CD1c-positive myeloid dendritic cell (primary cell): ENCODE data around the gene MRNIP.

Experiments
- DNase-seq: peaks from one replicate; pipeline ENCODE4 v3.0.0-alpha.2; 2016; ENCODE audit errors: extremely low spot score

Gene MRNIP

DNA sequence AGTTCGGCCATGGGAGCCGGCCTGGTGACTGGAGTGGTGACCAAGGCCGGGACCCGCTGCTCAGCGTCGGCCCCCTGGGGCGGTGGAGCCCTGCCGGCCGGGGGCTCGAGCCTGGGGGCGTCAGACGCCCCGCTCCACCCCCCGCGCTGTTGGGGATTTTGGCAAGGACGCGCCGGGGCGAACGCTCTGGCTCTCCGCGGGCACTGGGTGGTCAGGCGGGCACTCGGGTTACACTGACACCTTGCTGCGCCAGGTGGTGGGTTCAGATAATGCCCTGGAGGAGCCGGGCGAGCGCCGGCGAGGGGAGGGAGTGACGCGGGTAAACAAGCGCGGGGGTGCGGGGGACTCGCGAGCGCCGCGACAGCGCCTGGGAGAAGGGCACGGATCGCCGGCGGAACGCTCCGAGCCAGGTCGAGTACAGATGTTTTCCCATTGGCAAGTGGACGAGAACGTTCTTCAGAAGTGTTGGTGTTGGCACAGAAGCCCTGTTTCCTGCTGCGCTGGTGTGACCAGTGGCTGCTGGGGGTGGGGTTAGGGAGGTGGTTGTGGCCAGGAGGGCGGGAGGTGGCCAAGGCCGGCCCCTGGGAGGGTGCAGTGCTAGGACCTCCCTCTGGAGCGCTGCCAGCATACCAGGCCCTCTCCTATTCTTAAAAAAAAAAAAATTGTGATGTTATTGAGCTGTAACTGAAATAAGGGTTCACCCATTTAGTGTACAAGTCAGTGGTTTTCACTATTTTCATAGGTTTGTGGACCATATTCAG, 37.1 kb downstream of the MRNIP start:
- peak; percentile 89 for DNase-seq

DNA sequence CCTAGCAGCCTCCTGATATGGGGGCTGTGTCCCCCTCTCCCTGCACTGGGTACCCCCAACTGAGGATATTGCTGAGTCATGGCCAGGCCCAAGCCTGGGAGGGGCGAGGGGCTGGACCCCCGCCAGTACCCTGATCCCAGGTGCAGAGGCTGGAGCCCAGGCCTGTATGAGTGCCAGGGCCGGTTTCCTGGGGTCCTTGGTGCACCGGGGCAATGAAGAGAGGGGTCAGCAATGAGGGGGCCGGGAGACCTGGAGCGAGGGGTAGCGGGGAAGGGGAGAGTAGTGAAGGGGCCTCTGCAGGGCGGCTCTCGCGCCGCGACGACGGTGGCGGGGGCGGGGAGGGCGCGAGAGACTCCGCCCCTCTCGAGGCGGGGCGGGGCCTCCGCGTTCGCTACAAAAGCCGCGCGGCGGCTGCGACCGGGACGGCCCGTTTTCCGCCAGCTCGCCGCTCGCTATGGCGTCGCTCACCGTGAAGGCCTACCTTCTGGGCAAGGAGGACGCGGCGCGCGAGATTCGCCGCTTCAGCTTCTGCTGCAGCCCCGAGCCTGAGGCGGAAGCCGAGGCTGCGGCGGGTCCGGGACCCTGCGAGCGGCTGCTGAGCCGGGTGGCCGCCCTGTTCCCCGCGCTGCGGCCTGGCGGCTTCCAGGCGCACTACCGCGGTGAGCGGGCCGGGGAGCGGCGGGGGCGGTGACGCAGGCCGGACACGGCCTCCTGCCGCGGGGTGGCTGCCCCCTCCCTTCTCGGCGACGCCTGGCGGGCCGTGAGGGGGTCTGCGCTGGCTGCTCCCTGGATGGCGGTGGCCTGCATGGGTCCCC, 37.9 kb downstream of the MRNIP start, which contains the start of gene SQSTM1:
Gene SQSTM1 (plus strand): TSS at position 423 of the 815 bp plus-strand sequence. CDS start 32 bp downstream, at position 455.
- DNase-seq, result peak; percentile 94

DNA sequence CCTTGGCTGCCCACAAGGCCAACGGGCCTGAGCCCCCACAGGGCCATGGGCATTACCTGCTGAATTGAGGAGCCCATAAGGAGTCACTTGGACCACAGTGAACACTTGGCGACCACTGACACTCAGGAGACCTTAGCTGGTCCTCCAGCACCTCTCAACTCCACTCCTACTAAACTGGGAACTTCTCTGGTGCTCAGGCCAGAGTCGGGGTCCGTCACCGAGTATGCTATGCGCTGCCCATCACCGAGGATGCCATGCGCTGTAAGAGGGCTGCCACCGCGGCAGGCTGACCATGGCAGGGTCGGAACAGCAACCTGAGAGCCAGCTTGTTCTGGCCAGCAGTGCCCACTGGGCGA, 38.5 kb downstream of the MRNIP start:
- no peak for DNase-seq

DNA sequence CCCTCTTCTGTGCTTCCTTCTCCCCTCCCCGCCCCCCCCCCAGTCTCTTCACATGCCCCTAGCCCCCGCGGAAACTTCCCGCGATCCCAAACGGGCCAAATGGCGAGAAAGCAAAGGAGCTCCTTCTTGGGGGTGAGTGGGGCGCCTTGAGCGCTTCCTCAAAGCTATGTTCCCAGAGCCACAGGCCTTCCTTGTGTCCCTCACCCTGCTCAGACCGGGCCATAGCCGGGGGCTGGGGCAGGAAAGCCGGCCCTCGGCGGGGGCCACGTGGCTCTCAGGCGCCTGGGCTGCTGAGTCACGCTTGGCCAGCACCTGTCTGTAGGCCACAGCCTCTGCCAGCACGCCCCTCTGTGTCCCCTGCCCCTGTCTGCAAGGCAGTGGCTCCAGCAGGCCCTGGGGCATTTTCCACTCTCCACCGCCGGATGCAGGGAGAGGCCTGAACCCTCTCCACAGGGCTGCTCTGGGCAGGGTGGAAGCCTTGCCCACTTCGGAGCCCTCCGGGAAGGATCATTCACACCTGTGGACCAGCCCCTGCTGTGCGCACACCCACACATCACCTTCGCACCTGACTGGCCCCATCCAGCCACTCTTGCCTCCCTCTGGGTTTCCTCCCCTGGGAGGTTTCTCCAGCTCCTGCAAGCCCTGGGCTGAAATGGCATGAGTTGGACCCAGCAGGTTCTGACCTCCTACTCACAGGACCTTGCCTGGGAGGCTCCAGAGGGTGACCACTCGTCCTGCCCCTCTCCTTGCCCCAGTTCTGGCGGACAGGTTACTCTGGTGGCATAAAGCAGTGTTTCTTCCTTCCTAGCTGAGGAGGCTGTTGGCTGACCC, 39.1 kb downstream of the MRNIP start:
- DNase-seq, result peak; percentile 75

DNA sequence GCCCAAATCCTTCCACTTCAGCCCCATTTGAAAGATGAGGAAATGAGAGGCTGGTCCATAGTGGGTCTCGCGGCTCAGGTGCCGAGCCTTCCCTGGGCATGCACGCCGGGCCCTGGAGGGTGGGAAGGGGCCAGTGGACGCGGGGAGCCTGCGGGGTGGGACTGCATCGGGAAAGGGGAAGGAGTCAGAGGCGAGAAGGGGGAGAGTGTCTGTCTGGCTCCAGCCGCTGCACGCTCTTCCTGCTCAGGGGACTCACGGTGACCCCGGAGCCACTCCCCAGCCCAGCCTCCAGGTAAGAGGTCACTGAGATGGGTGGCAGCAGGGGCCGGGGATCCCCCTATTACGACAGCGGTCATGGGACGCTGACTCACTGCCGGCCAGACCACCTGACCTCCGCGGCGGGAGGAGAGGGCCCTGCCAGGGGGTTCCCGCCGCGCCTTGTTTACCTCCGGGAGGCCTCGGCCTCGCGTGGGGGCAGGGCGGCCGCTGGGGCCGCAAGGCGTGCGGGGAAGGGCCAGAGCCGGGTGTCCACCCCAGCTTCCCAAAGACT, 39.8 kb downstream of the MRNIP start:
- peak; percentile 96 for DNase-seq

DNA sequence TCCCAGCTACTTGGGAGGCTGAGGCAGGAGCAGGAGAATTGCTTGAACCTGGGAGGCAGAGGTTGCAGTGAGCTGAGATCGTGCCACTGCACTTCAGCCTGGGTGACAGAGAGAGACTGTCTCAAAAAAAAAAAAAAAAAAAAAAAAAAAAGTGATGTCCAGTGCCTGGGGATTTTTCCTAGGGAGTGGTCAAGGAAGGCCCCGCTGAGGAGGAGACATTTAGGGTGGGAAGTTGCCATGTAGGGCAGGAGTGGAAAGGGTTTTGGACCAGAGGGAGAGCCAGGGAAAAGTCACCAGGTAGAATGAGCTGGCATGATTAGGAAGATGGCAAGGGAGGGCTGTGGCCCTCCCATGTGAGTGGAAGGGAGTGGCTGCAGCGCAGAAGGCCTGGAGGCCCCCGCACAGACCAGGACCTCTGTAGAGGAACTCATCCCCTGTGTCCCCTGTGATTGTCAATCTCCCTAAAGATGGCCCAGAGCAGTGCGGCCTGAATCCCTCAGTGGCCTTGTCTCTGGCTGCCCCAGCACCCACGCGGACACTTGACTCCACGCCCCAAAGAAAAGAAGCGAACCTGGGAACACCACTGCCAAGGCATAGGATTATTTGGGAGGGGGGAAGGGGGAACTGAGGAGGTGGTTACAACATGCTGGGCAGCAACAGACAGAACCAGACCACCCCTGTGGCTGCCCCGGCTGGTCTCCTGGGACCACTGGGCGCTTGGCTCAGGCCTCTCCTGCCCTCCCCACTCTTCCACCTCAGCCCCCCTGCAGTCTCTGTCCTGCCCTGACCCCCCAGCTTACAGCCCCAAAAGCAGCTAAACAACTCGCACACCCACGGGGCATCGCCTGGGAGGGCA, 40.5 kb downstream of the MRNIP start:
- no peak for DNase-seq

DNA sequence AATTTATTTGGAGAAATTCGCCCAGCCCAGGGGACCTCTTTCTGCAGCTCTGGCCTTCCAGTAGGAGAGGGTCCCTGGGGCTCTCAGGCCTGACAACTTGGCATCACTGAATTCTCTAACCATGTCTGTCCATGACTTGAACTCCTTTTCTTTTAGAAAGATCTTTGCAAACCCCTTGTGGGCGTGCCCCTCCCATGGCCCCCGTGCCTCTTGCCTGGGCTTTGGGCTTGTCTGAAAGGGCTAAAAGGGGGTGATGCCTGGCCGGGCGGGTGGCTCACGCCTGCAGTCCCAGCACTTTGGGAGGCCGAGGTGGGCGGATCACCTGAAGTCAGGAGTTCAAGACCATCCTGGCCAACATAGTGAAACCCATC, 41.2 kb downstream of the MRNIP start:
- DNase-seq, result no peak

DNA sequence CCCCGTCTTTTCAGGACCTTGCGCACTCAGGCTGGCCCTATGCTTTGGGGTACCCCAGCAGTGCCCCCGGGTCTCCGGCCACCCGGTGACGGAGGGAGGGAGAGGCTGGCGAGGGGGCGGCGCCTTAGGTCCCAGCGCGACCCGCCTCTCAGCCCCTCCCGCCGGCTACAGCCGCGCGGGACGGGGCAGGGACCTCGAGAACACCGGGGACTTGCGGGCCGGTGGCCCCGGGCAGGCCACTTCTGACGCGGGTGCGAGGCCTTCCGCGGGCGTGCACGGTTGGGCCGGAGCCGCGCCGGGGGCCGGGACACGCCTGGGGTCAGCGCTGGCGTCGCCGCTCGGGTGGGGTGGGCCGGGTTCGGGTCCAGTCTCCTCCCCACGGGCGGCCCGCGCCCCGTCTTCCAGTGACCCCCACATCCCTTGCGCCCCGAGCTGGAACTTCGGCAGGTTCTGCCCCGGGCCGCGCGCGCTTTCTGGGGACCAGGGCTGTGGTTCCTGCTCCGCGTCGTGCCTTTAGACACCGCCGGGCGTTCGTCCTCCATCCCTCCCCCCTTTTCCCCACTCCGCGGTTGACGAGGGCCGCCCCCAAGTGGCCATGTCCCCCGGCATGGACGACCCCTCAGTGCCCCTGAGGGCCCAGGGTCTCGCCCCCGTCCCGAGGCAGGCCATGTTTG, 41.7 kb downstream of the MRNIP start:
- DNase-seq, result no peak

DNA sequence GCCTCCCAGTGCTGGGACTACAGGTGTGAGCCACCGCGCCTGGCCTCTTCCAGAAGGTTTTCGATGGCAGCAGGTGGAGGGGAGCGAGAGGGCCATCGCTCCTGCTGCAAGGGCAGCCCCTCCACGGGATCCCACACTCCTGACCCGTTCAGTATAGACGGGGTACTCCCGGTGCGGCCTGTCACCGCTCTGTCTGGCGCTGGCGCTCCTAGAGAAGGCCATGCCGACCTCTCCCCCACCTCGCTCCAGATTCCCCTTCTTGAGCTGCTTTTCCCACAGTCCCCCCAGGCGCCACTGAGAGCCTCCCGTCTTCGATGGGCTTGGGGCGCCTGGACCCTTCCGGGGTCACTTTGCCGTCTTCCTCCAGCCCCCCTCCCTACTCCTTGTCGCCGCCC, 42.2 kb downstream of the MRNIP start:
- DNase-seq, result no peak

DNA sequence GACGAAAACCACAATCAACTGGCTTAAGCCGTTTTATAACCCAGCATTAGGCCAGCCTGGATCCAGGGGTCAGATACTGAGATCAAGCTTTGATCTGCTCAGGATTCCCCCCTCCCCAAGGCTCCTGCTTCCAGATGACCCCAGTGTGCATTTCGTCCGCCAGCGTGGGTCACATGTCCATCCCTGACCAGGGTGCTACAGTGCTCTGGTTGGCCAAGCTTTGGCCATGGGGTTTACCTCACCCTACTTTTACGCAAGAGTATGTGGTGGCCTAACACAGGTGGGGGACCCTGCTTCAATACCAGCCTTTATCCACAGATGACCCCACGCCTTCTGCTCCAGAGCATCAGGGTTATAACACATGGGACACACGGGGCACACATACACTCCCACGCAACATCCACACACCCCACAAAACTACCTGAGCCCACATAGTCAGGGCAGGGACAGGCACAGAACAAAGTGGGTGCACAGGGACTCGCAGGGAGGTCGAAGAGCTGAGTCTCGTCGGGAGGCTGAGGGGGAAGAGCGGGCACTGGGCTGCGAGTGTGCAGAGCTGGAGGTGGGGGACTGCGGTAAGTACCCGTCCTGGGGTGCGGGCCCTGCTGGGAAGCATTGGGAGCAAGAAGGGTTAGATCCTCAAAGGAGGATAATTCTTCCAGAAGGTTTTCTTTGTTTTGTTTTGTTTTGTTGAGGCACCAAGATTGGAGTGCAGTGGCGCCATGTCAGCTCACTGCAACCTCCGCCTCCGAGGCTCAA, 42.9 kb downstream of the MRNIP start:
- DNase-seq, result no peak

DNA sequence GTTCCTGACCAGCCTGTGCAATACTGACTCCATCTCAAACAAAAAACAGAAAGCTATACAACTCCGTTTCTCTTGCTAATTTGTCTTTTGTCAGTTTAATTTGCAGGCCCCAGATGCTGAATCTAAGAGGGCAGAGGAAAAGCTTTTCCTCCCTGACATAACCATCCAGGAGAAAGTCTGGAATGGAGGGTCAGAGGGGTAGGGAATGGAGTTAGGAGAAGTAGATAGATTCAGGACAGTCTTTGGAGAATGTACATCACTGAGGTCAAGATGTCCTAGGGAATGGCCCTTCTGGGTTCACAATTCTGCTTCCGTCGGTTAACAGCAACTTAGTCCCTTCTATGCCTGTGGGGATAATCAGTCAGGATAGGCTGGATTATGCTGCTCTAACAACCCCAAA, 44.5 kb downstream of the MRNIP start:
- DNase-seq, result no peak

DNA sequence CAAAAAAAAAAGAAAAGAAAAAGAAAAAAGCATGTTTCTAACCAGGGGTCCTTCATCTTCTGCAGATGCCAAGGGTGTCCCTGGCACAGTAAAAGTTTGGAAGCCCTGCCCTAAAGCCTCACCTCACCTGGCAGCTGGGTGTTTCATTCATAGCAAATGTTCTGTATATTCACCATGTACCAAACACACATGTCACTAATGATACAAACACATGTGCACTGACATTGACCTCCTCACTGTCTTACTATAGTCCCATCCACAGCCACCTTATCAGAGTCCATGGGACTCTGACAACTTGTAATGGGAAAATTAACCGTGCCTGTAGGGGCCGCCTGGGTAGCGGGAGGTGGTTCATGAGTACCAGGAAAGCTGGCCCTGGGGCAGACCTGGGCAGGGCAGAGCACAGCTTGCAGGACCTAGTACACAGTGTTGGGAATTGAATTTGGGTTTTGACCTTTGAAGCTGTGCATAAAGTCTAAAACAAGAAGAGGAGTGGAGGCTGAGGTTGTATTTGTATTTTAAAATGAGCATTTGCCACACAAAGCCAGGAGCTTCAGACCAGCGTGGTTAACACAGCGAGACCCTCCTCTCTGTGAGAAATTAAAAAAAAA, 45.5 kb downstream of the MRNIP start:
- no peak for DNase-seq

DNA sequence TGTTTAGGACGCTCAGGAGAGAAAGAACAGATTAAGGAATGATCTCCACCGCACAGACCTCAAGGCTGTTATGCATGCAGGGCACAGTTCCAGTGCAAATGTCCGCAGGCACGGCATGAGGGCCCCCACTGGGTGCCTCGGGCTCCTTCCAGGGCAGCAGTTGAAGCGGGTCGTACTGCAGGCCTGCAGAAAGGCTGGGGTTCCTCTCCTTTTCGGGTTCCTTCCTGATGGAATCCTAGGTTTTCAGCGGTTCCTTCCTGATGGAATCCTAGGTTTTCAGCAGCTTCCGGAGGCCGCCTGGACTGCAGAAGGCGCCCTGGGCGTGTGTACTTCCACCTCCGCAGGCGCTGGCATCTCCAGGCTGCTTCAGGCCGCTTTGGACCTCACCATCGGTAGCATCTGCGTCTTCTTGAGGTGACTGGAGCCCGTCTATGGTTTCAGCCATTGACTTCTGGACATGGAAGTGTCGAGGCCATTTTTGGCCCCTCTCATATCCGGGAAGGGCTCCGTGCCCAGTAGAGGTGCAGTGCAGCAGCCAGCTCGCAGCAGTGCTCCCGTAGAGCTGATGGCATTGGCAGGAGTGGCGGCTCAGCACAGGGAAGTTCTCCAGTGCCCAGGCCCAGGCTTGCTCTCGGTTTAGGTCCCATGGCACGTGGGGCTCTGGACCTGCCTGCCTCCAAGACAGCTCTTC, 46.3 kb downstream of the MRNIP start:
- no peak for DNase-seq

DNA sequence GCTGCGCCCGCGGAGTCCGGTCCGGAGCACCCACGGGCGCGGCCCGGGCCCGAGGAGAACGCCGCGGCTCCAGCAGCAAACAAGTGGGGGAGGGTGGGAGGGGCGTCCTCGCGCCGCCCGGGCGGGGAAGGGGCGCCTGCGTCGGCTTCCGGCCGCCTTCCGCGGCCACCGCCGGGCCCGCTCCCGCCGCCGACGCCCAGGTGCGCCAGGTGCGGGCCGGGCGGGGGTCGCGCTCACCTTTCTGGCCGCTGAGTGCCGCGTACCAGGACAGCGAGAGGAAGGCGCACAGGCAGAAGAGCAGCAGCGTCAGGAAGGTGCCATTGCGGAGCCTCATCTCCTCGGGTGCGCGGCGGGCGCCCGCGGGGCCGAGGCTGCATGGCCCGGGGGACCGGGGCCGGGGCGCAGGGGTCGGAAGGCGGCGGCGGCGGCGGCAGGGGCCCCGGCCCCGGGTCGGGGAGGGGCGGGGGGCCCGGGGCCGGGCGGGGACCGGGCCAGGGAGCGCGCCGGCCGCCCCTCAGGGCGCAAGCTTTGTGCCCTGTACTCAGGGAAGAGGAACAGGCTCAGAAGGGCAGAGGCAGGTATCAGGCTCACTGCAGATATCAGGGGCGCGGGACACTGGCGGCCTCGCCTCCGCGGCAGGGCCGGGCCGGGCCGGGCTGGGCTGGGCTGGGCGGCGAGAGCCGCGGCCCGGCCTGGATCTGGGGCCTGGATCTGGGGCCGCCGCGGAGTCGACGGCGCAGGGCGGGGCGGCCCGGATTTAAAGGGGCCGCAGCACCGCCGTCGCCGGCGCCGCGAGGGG, 52.2 kb downstream of the MRNIP start, which contains the start of gene MGAT4B:
Gene MGAT4B (minus strand): TSS at position 617 of the 799 bp plus-strand sequence. CDS start 283 bp downstream, at position 334.
- DNase-seq, result peak; percentile 82

DNA sequence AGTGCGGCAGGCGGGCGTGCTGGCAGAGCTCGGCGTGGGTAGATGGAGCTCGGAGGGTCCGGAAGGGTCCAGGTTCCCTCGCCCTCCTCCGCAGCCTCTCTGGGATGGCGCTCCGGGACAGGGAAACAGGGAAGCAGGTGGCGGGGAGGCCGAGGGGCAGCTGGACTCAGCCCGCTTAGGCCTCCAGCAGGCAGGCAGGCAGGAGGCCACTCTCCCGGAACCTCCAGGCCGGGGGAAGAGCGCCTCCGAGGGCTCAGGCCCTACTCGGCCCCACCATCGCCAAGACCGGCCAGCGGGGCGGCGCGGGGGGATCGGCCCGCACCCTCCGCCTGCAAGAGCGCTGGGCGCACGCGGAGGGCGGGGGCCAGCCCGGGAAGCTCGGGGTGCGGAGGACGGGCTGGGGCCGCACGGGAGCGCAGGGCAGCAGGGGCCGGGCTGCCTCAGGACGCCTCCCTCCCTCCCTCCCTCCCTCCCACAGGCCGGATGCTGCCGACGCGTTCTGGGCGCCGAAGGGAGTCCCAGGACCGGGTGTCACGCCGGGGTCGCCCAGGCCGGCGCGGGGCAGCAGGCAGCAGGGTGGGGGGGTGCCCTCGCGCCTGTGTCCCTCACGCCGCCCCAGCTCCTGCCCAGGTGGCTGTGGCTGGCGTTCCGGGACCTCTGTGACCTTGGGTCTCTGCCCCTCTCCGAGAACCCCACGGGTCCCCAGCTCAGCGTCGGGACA, 52.9 kb downstream of the MRNIP start:
- peak; percentile 54 for DNase-seq

DNA sequence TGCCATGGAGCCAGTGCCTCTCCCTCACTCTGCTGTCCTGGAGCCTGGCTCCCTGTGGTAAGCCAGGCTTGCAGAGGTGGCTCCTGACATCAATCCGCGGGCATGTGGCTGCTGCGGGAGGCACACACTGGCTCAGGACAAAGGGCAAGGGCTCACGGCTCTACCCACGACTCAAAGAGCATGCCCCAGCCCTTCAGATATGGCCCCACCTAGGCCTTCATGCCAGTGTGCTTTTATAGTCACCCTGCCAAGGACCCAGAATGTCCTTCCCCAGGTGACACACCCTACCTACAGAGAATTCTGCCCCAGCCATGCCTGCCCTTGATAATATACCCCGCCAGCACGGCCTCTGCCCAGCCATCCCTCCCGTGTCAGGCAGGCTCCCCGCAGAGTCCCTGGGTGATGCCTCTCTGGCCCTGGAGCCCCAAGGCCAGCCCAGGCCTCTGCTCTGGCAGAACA, 53.5 kb downstream of the MRNIP start:
- DNase-seq, result no peak

DNA sequence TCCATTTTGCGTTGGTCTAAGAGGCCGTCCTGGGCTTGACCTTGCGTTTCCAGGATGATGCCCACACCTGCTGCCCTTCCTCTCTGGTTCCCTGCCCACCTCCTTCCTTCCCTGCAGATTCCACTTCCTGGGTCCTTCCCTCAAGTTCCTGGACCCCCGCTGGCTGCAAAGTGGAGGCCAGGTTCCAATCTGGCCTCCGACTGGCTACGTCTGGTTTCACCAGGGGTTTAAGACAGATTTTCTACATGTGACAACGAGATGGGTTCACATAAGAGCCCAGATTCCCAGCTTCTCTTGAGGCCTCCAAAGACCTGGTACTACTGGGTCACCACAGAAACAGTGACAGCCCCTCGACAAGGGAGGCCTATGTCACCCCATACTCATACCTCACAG, 54.1 kb downstream of the MRNIP start:
- DNase-seq, result no peak
